NCI-H524 (cell line): ENCODE results near the gene GCKR.

Experiments used
- DNase-seq, 2 experiments: peaks; one replicate each; lab custom pipeline; 2025; lab: John Stamatoyannopoulos, UW

The GCKR gene

DNA sequence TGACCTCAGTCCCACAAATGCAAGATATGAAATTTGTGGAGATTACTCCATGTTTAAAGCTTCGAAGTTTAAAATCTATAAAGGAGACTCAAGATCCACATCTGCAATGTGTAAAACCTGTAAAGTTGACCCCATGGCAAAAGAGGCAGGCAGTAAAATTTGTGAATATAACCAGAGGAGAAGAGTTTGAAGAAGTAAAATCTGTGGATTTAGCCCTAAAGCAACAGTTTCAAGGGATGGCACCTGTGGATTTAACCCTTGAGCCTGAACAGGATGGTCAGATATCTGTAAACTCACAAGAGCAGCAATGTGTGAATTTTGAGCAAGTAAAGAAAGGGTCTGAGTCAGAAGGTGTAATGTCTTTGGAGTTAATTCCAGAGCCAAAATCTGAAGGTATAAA is 75.0 kb downstream of the GCKR start:
- no peak for DNase-seq

DNA sequence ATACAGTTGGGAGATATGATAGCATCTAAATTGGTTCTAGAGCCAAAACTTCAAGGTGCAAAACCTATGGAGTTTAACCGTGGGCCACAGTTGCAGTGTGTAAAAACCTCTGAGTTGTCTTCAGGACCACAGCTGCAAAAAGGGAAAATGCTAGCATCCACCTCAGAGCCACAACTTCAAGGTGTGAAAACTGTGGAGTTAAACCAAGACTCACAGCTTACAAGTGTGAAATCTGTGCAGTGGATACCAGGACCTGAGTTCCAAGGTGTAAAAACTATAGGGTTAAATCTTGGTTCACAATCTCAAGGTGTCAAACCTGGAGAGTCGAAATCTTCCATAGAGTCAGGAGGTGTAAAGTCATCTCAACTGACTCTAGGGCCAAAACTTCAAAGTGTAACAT is 75.8 kb downstream of the GCKR start:
- no peak for DNase-seq

DNA sequence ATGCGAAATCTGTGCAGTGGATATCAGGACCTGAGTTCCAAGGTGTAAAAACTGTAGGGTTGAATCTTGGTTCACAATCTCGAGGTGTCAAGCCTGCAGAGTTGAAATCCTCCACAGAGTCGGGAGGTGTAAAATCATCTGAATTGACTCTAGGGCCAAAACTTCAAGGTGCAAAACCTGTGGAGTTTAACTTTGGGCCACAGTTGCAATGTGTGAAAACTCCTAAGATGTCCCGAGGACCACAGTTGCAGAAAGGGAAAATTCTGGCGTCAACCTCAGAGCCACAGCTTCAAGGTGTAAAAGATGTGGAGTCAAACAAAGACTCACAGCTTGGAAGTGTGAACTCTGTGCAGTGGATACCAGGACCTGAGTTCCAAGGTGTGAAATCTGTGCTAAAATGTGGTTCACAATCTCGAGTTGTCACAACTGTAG is 76.4 kb downstream of the GCKR start:
- DNase-seq, result no peak
